GM18505 (cell line): ENCODE data around the gene SIRPA.
A peak's percentile ranks its signal among the peaks of the same experiment; 100 is the strongest.

Experiments
- ATAC-seq: cut with Tn5 transposase; IDR thresholded peaks from one replicate; pipeline ENCODE4 v1.9.1; 2021; ENCODE audit not compliant: unreplicated experiment
- POLR2A ChIP-seq: IDR thresholded peaks from 4 replicates; pipeline ENCODE4 v1.6.1; 2011; ENCODE audit warnings: borderline replicate concordance; ENCODE audit not compliant: insufficient read depth, insufficient read length; ENCODE audit errors: extremely low read depth

The SIRPA gene

GRCh38 chr20:1861347-1861976, 33.7 kb upstream of the SIRPA start:
- no peak for TF ChIP-seq POLR2A
- ATAC-seq = no peak

- no peak for TF ChIP-seq POLR2A
- ATAC-seq = no peak
Measured at GRCh38 chr20:1861996-1862662, 33.1 kb upstream of the SIRPA start.

- ATAC-seq = no peak
- no peak for TF ChIP-seq POLR2A
Measured at GRCh38 chr20:1862663-1863053, 32.5 kb upstream of the SIRPA start.

GRCh38 chr20:1863296-1863695, 31.9 kb upstream of the SIRPA start:
- no peak for ATAC-seq
- TF ChIP-seq POLR2A = no peak

GRCh38 chr20:1866834-1867233, 28.4 kb upstream of the SIRPA start:
- no peak for TF ChIP-seq POLR2A
- no peak for ATAC-seq

GRCh38 chr20:1867495-1868260, 27.5 kb upstream of the SIRPA start:
- ATAC-seq = no peak
- no peak for TF ChIP-seq POLR2A

- no peak for TF ChIP-seq POLR2A
- ATAC-seq = no peak
Measured at GRCh38 chr20:1868856-1869255, 26.4 kb upstream of the SIRPA start.

- TF ChIP-seq POLR2A = no peak
- ATAC-seq = no peak
Measured at GRCh38 chr20:1870323-1870722, 24.9 kb upstream of the SIRPA start.

GRCh38 chr20:1870792-1871550, 24.2 kb upstream of the SIRPA start:
- TF ChIP-seq POLR2A = no peak

GRCh38 chr20:1871807-1872458, 23.3 kb upstream of the SIRPA start:
- no peak for TF ChIP-seq POLR2A
- ATAC-seq = peak; percentile 50

More at GRCh38 chr20:1870792-1871550, 24.2 kb upstream of the SIRPA start:
- peak; percentile 62 for ATAC-seq

GRCh38 chr20:1872459-1873097, 22.6 kb upstream of the SIRPA start:
- ATAC-seq = peak; percentile 4
- TF ChIP-seq POLR2A = no peak

GRCh38 chr20:1874450-1875182, 20.6 kb upstream of the SIRPA start:
- no peak for TF ChIP-seq POLR2A
- ATAC-seq = no peak

- TF ChIP-seq POLR2A = no peak
- no peak for ATAC-seq
Measured at GRCh38 chr20:1875183-1875554, 20.0 kb upstream of the SIRPA start.

GRCh38 chr20:1875762-1876161, 19.4 kb upstream of the SIRPA start:
- no peak for TF ChIP-seq POLR2A
- no peak for ATAC-seq
